Measurements from ENCODE around the gene HLCS. TPM values are rescaled to one million over a fixed set of nuclear protein-coding genes. Genes with fewer than 3 reads are reported as not detected.

The HLCS gene
- total RNA-seq, 1 experiment from 2014 or later, result 18.9 TPM

GRCh38 chr21:36705679-36706481 lies 260.6 kb downstream of the HLCS start:
- in situ Hi-C loops (cut with HindIII; ENCODE audit: low sequenced_read_pairs), result no loop called here
- no peak for DNase-seq (ENCODE audit: low spot score)

DNA sequence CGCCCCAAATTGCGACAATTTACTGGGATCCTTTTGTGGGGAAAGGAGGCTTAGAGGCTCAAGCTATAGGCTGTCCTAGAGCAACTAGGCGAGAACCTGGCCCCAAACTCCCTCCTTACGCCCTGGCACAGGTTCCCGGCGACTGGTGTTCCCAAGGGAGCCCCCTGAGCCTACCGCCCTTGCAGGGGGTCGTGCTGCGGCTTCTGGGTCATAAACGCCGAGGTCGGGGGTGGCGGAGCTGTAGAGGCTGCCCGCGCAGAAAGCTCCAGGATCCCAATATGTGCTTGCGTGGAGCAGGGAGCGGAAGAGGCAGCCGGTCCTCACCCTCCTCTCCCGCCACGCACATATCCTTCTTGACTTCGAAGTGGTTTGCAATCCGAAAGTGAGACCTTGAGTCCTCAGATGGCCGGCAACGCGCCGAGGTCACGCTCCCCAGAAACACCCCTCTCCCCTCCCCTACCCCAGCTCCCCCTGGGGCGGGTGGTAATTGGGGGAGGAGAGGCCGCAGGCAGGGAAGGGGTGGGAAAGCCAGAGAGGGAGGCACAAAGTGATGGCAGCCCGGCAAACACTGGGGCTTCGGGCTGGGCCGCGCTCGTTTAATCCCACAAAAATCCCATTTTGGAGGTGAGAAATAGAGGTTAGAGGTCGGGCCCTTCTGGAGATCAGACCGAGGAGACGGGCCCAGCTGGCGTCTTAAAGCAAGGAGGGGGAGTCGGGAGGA lies 261.4 kb downstream of the HLCS start:
- in situ Hi-C loops (cut with HindIII; ENCODE audit: low sequenced_read_pairs), result no loop called here
- no peak for DNase-seq (ENCODE audit: low spot score)

GRCh38 chr21:36704281-36704957 lies 262.1 kb downstream of the HLCS start:
- no peak for DNase-seq (ENCODE audit: low spot score)
- in situ Hi-C loops (cut with HindIII; ENCODE audit: low sequenced_read_pairs), result no loop called here

GRCh38 chr21:36703626-36704280 lies 262.7 kb downstream of the HLCS start:
- in situ Hi-C loops (cut with HindIII; ENCODE audit: low sequenced_read_pairs), result no loop called here
- no peak for DNase-seq (ENCODE audit: low spot score)

- in situ Hi-C loops (cut with HindIII; ENCODE audit: low sequenced_read_pairs), result no loop called here
- DNase-seq (ENCODE audit: low spot score), result no peak
Observed at GRCh38 chr21:36703123-36703522, 263.3 kb downstream of the HLCS start.

DNA sequence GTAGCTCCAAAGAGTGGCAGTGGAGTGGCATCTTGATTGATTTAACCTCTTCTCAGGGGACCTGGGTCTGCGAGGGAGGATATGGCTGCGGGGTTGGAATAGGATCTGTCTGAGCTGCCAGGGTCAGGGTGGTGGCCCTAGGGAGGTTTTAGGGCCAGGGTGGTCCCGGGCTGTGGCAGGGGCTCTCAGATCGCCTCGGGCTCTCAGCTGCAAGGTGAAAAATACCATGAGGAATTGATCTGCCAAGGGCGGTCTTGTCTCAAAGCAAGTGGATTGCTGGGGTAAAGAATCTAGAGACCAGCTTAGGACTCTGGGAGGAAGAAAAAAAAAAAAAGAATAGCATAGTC lies 263.9 kb downstream of the HLCS start:
- in situ Hi-C loops (cut with HindIII; ENCODE audit: low sequenced_read_pairs), result no loop called here
- DNase-seq (ENCODE audit: low spot score), result no peak

DNA sequence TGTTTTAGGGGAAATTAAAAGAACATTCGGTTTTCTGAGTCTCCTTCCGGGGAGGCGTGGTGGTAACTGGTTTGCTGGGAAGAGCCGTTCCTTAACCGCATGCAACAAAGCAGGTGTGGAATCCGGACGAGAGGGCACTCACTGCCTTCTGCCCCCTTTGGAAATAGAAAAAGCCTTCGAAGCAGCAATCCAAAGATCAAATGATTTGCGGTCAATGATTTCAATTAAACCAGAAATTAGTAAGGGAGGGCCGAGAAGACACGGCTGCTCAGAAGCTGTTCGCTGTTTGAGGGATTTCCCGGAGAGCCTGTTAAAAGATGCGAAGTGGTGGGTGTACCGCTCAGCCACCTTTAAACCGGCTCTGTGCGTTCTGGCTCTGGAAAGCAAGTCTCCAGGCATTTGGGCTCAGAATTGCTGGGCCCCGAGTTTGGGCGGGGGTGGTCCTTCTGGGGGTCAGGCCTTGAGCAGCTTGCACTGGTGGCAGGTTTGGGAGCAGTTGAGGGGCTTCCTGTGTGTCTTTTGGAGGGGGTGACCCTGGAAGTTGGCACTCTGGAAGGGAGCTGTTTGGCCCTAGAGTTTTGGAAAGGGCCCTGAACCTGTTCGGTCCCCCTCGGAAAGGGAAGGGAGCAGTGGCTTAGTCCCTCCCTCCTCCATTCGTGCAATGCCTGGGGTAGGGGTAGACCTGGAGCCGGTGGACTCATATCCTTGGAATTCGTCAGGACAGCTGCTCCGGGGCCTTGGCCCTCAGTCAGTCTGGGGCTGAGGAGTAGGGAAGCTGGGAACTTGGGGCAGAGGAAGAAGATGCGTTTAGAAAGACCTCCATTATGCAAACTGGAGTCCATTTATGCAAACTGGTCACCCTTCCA lies 264.5 kb downstream of the HLCS start:
- no peak for DNase-seq (ENCODE audit: low spot score)
- in situ Hi-C loops (cut with HindIII; ENCODE audit: low sequenced_read_pairs), result no loop called here

DNA sequence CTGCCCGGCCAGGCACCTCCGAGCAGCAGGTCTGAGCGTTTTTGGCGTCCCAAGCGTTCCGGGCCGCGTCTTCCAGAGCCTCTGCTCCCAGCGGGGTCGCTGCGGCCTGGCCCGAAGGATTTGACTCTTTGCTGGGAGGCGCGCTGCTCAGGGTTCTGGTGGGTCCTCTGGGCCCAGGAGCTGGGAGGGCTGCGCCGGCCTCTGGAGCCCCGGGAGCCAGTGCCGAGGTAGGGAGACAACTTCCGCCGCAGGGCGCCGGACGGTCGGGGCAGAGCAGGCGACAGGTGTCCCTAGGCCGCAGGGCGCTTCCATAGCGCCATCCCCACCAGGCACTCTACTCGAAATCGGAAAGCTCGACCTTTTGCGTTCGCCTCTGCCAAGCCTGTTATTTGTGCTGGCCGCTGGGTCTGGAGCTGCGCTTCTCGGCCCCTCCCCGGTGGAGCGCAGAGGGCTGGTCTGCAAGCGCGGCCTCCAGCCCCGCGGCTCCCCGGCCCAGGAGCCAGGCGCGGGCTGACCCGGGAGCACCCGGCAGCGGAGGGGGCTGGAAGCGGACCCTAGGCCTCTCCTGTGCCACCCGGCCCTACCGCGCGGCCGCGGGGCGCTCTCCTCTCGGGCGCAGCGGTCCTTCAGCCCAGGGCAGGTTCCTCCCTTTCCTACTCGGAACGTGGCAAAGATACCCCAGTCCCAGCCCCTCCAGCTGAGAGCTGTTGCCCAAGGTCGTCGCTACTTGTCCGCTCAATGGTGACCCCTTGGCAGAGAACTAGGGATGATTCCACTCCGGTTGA lies 265.3 kb downstream of the HLCS start:
- DNase-seq (ENCODE audit: low spot score), result no peak
- in situ Hi-C loops (cut with HindIII; ENCODE audit: low sequenced_read_pairs), result no loop called here

Other genes starting within 250 kb of the HLCS start
- not detected in 2 replicates for gene RIPPLY3, start 40.0 kb upstream of the HLCS start, total RNA-seq (2014; rRNA removed; shearing (Covaris generic))
- 33.1 and 56.1 TPM in 2 replicates for gene PIGP, start 106.4 kb upstream of the HLCS start, total RNA-seq (2014; rRNA removed; shearing (Covaris generic))
- 61.5 and 123 TPM in 2 replicates for gene TTC3, start 106.6 kb upstream of the HLCS start, total RNA-seq (2014; rRNA removed; shearing (Covaris generic))

Data from G401 (cell line).